ENCODE results near the gene ITSN1.

Gene ITSN1

GRCh38 chr21:33938381-33938780 is 296.1 kb downstream of the ITSN1 start:
- TF ChIP-seq SIN3A (IDR thresholded peaks at IDR 0.05; ENCODE audit: borderline replicate concordance, insufficient read depth, low read length) (no peak), POLR2AphosphoS5 (IDR thresholded peaks at IDR 0.05; ENCODE audit: low read depth, low read length) (no peak), TAF1 (IDR thresholded peaks at IDR 0.05; ENCODE audit: borderline replicate concordance, insufficient read depth, low read length) (no peak), FOXP2 (optimal IDR thresholded peaks at IDR 0.05; ENCODE audit: borderline replicate concordance, extremely low read depth, extremely low read length, insufficient read depth) (no peak), REST (IDR thresholded peaks at IDR 0.05; ENCODE audit: insufficient read depth in 1 of 2, low read depth in 2 of 2, low read length in 2 of 2) (no peak)

DNA sequence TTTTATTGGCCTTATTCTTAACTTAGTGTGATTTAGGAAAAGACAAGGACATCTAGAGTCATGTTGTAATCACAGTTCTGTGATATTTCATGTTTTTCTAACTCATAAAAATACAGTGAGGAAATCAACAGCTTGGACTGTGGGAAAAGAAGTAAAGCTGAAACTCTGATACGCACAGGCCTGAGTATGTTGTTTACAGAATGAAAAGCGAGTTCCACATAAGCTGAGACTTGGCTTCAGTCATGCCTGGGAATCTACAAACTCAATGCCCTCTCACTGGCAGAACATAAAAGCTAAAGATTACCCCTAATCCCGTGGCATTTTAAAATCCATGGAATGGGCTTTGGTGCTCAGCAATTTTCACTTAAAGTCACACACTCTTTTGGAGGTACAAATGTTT is 296.9 kb downstream of the ITSN1 start:
- TF ChIP-seq FOXP2 (optimal IDR thresholded peaks at IDR 0.05; ENCODE audit: borderline replicate concordance, extremely low read depth, extremely low read length, insufficient read depth) = no peak
- no peak for TF ChIP-seq TAF1 (IDR thresholded peaks at IDR 0.05; ENCODE audit: borderline replicate concordance, insufficient read depth, low read length)
- no peak for TF ChIP-seq SIN3A (IDR thresholded peaks at IDR 0.05; ENCODE audit: borderline replicate concordance, insufficient read depth, low read length)
- TF ChIP-seq POLR2AphosphoS5 (IDR thresholded peaks at IDR 0.05; ENCODE audit: low read depth, low read length) = no peak
- no peak for TF ChIP-seq REST (IDR thresholded peaks at IDR 0.05; ENCODE audit: insufficient read depth in 1 of 2, low read depth in 2 of 2, low read length in 2 of 2)

DNA sequence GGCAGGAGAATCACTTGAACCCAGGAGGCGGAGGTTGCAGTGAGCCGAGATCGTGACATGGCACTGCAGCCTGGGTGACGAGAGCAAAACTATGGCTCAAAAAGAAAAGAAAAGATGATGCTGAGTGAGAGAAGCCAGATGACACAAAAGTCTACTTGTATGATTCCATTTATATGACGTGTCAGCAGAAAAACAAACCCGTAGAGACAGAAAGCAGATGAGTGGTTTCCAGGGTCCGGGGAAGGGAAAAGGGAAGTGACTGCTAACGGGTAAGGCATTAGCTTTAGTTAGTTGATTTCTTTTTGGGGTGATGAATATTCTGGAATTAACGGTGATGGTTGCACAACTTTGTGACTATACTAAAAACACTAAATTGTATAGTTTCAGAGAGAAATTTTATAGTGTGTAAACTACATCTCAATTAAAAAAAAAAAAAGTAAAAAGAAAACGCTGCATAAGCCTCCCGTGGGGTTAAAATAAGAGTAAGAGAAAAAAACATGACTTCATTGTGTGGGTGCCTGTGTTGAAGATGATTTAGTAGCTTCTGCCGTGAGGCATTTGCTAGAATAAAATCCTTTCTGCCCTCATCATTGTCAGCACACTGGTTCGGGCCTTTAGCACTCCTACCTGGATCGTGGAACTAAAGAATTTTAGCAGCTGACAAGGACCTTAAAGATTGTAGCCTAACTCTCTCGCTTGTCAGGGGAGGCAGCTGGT is 298.0 kb downstream of the ITSN1 start:
- TF ChIP-seq FOXP2 (optimal IDR thresholded peaks at IDR 0.05; ENCODE audit: borderline replicate concordance, extremely low read depth, extremely low read length, insufficient read depth) (no peak), POLR2AphosphoS5 (IDR thresholded peaks at IDR 0.05; ENCODE audit: low read depth, low read length) (no peak)

- TF ChIP-seq FOXP2 (optimal IDR thresholded peaks at IDR 0.05; ENCODE audit: borderline replicate concordance, extremely low read depth, extremely low read length, insufficient read depth) = no peak
- no peak for TF ChIP-seq SIN3A (IDR thresholded peaks at IDR 0.05; ENCODE audit: borderline replicate concordance, insufficient read depth, low read length)
- no peak for TF ChIP-seq REST (IDR thresholded peaks at IDR 0.05; ENCODE audit: insufficient read depth in 1 of 2, low read depth in 2 of 2, low read length in 2 of 2)
- TF ChIP-seq TAF1 (IDR thresholded peaks at IDR 0.05; ENCODE audit: borderline replicate concordance, insufficient read depth, low read length) = no peak
- TF ChIP-seq POLR2AphosphoS5 (IDR thresholded peaks at IDR 0.05; ENCODE audit: low read depth, low read length) = no peak
Measured at GRCh38 chr21:33940881-33941245, 298.6 kb downstream of the ITSN1 start.

DNA sequence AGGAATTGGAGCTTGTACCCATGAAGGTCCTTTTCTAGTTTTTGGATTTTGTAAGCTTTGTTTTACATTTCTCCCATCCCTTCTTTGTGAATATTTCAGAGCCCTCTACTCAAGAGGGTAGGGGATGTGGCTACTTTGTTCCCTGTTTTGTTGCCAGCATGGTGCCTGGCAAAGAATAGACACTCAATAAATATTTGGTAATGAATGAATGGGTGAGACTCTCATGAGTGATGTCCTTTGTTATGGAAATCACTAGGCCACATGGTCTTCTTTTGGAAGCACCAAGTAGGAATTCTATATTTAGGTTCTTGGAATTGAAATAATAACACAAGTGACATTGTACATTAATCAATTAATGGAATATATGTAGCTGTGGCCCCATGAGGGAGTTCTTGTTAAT is 300.1 kb downstream of the ITSN1 start:
- no peak for TF ChIP-seq POLR2AphosphoS5 (IDR thresholded peaks at IDR 0.05; ENCODE audit: low read depth, low read length)

GRCh38 chr21:33943293-33943692 is 301.0 kb downstream of the ITSN1 start:
- no peak for TF ChIP-seq SIN3A (IDR thresholded peaks at IDR 0.05; ENCODE audit: borderline replicate concordance, insufficient read depth, low read length)
- no peak for TF ChIP-seq TAF1 (IDR thresholded peaks at IDR 0.05; ENCODE audit: borderline replicate concordance, insufficient read depth, low read length)
- no peak for TF ChIP-seq FOXP2 (optimal IDR thresholded peaks at IDR 0.05; ENCODE audit: borderline replicate concordance, extremely low read depth, extremely low read length, insufficient read depth)
- TF ChIP-seq POLR2AphosphoS5 (IDR thresholded peaks at IDR 0.05; ENCODE audit: low read depth, low read length) = no peak
- no peak for TF ChIP-seq REST (IDR thresholded peaks at IDR 0.05; ENCODE audit: insufficient read depth in 1 of 2, low read depth in 2 of 2, low read length in 2 of 2)

All from PFSK-1 (cell line).